ENCODE data around the gene AFTPH. TPM values are rescaled to one million over a fixed set of nuclear protein-coding genes. Genes with fewer than 3 reads are reported as not detected.
A peak's percentile ranks its signal among the peaks of the same experiment; 100 is the strongest.

AFTPH gene
- total RNA-seq, 2 experiments from 2014 or later = 39.2 to 40.2 TPM

- peaks cover 13% of the 10 kb centered on the region for H3K4me1 Mint-ChIP-seq
- H3K4me3 Mint-ChIP-seq = no peak overlapping the region
- peaks cover 9% of the 10 kb centered on the region for H3K9me3 Mint-ChIP-seq
- no peak for DNase-seq
- POLR2A ChIA-PET = interaction anchor here (0.5 to 1.1 kb wide), 2 partner anchors 8 to 166 kb away, joined by 3 read pairs; no protein-coding TSS in a partner anchor
- no peaks in the 10 kb centered on the region for H3K27me3 Mint-ChIP-seq
- H3K36me3 Mint-ChIP-seq (ENCODE audit: low read depth) = peaks cover 8% of the 10 kb centered on the region
- no peak overlapping the region for H3K27ac Mint-ChIP-seq
- CTCF ChIA-PET = interaction anchor here (0.7 to 1.1 kb wide), 2 partner anchors 14 to 317 kb away, joined by 3 to 4 read pairs; no protein-coding TSS in a partner anchor
Observed at GRCh38 chr2:64601034-64601754, 77.1 kb downstream of the AFTPH start.

GRCh38 chr2:64601785-64602391, 77.8 kb downstream of the AFTPH start:
- POLR2A ChIA-PET = interaction anchor here (1.1 kb wide), 1 partner anchor 7 kb away, joined by 3 read pairs; no protein-coding TSS in a partner anchor
- Mint-ChIP-seq H3K36me3 (ENCODE audit: low read depth) (peaks cover 8% of the 10 kb centered on the region), H3K4me3 (no peak overlapping the region), H3K4me1 (peaks cover 20% of the 10 kb centered on the region), H3K27me3 (no peaks in the 10 kb centered on the region), H3K9me3 (peaks cover 9% of the 10 kb centered on the region), H3K27ac (no peak overlapping the region)
- no peak for DNase-seq
- CTCF ChIA-PET = no interaction called here

- peaks cover 8% of the 10 kb centered on the region for H3K36me3 Mint-ChIP-seq (ENCODE audit: low read depth)
- no peak overlapping the region for H3K27ac Mint-ChIP-seq
- ChIA-PET POLR2A (no interaction called here), CTCF (no interaction called here)
- H3K4me3 Mint-ChIP-seq = no peak overlapping the region
- peaks cover 25% of the 10 kb centered on the region for H3K4me1 Mint-ChIP-seq
- DNase-seq = no peak
- H3K27me3 Mint-ChIP-seq = no peaks in the 10 kb centered on the region
- H3K9me3 Mint-ChIP-seq = peaks cover 9% of the 10 kb centered on the region
Observed at GRCh38 chr2:64602436-64602835, 78.3 kb downstream of the AFTPH start.

DNA sequence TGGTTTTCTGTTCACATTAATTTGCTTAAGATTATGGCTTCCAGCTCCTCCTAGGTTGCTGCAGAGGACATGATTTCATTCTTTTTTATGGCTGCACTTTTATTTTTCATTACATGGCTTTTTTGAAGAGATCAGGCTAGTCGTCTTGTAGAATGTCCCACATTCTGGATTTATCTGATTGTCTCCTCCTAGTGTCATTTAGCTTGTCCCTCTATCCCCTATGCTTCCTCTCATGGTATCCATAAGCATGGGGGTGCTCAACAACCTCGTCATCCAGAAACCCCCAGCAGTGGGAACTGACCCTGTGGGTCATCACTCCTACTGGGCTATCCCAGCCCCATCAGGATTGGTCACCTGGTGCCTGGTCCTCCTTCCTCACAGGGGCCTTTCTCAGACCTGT, 80.0 kb downstream of the AFTPH start:
- H3K4me3 Mint-ChIP-seq = no peak overlapping the region
- H3K36me3 Mint-ChIP-seq (ENCODE audit: low read depth) = peaks cover 8% of the 10 kb centered on the region
- DNase-seq = no peak
- H3K27me3 Mint-ChIP-seq = no peaks in the 10 kb centered on the region
- peaks cover 37% of the 10 kb centered on the region for H3K4me1 Mint-ChIP-seq
- ChIA-PET POLR2A (no interaction called here), CTCF (interaction anchor here (0.5 to 0.7 kb wide), 2 partner anchors 274 to 460 kb away, joined by 3 to 6 read pairs; no protein-coding TSS in a partner anchor)
- peaks cover 9% of the 10 kb centered on the region for H3K9me3 Mint-ChIP-seq
- no peak overlapping the region for H3K27ac Mint-ChIP-seq

DNA sequence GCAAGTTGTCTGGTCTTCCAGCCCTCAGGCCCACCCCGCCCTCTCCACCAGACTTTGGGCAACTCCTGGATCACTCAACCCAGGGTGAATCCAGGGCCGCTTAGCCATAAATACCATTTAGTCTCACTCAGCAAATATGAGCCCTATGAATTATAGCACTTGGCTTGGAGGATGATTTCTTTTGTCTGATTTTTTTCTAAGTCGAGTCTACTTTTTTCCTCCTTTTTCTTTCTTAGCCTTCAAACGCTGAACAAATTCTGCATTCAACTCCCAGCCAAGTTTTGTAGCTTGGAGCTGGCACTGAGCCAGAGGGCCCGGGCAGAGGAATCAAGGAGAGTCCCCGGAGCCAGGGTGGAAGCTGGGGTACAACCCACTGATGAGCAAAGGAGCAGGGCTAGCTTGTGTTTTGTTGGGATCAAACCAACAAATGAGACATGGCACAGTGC, 80.9 kb downstream of the AFTPH start:
- no peak for DNase-seq
- no peak overlapping the region for H3K4me3 Mint-ChIP-seq
- POLR2A ChIA-PET = interaction anchor here (1.6 to 5.1 kb wide), 3 partner anchors 18 to 80 kb away, joined by 3 to 54 read pairs (median 32); partner anchors contain the start of genes AFTPH and SERTAD2
- no peak overlapping the region for H3K27ac Mint-ChIP-seq
- no peaks in the 10 kb centered on the region for H3K27me3 Mint-ChIP-seq
- H3K4me1 Mint-ChIP-seq = peaks cover 29% of the 10 kb centered on the region
- CTCF ChIA-PET = interaction anchor here (1.0 to 4.1 kb wide), 3 partner anchors 82 to 274 kb away, joined by 5 to 33 read pairs (median 17); partner anchors contain the start of gene AFTPH
- H3K9me3 Mint-ChIP-seq = peaks cover 9% of the 10 kb centered on the region
- H3K36me3 Mint-ChIP-seq (ENCODE audit: low read depth) = peaks cover 8% of the 10 kb centered on the region

- peaks cover 29% of the 10 kb centered on the region for H3K4me1 Mint-ChIP-seq
- H3K4me3 Mint-ChIP-seq = peak overlapping the region; percentile 21
- H3K9me3 Mint-ChIP-seq = peaks cover 9% of the 10 kb centered on the region
- no peak for DNase-seq
- CTCF ChIA-PET = interaction anchor here (0.6 to 5.0 kb wide), 8 partner anchors 19 to 314 kb away, joined by 3 to 33 read pairs (median 16); partner anchors contain the start of genes AFTPH and SERTAD2
- peaks cover 6% of the 10 kb centered on the region for H3K27me3 Mint-ChIP-seq
- H3K27ac Mint-ChIP-seq = peak overlapping the region; percentile 64
- peaks cover 8% of the 10 kb centered on the region for H3K36me3 Mint-ChIP-seq (ENCODE audit: low read depth)
- POLR2A ChIA-PET = interaction anchor here (0.6 to 5.1 kb wide), 13 partner anchors 8 to 162 kb away, joined by 3 to 54 read pairs (median 4); partner anchors contain the start of genes AFTPH and SERTAD2
Observed at GRCh38 chr2:64605991-64606478, 81.9 kb downstream of the AFTPH start.

- Mint-ChIP-seq H3K4me1 (peaks cover 29% of the 10 kb centered on the region), H3K27me3 (peaks cover 8% of the 10 kb centered on the region), H3K27ac (peak overlapping the region; percentile 64), H3K9me3 (peaks cover 9% of the 10 kb centered on the region), H3K36me3 (ENCODE audit: low read depth) (peaks cover 8% of the 10 kb centered on the region), H3K4me3 (peak overlapping the region; percentile 56)
- CTCF ChIA-PET = interaction anchor here (0.7 to 5.0 kb wide), 19 partner anchors 9 to 384 kb away, joined by 3 to 33 read pairs (median 6); partner anchors contain the start of genes AFTPH and SERTAD2
- POLR2A ChIA-PET = interaction anchor here (0.6 to 5.1 kb wide), 31 partner anchors 8 to 621 kb away, joined by 3 to 54 read pairs (median 3); partner anchors contain the start of genes ACTR2, AFTPH, CEP68 and RAB1A
- peak; percentile 94 for DNase-seq
Observed at GRCh38 chr2:64606479-64607363, 82.6 kb downstream of the AFTPH start.

GRCh38 chr2:64607381-64608304, 83.5 kb downstream of the AFTPH start:
- Mint-ChIP-seq H3K36me3 (ENCODE audit: low read depth) (peaks cover 8% of the 10 kb centered on the region), H3K27ac (peak overlapping the region; percentile 64), H3K4me1 (peaks cover 29% of the 10 kb centered on the region), H3K9me3 (peaks cover 9% of the 10 kb centered on the region), H3K27me3 (peaks cover 8% of the 10 kb centered on the region), H3K4me3 (peak overlapping the region; percentile 56)
- DNase-seq = no peak
- ChIA-PET POLR2A (interaction anchor here (0.7 to 5.1 kb wide), 29 partner anchors 8 to 620 kb away, joined by 3 to 54 read pairs (median 3); partner anchors contain the start of genes ACTR2, AFTPH, CEP68 and RAB1A), CTCF (interaction anchor here (0.7 to 5.0 kb wide), 19 partner anchors 9 to 383 kb away, joined by 3 to 33 read pairs (median 6); partner anchors contain the start of genes AFTPH and SERTAD2)

DNA sequence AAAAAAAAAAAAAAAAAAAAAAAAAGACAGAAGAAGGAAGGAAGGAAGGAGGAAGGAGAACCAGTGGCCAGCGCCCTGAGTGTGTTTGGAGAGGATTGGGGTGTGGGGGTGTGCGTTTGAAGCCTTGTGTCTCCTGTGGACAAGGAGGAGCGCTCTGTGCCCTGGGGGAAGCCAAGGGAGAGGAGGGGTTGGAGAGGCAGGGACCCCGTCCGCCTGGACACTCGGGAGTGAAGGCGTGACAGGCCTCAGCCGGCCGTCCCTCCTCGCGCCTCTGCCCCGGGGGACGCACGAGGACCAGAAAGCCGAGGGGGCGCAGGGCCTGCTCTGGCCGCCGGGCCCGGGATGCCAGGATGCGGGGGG, 84.7 kb downstream of the AFTPH start:
- Mint-ChIP-seq H3K36me3 (ENCODE audit: low read depth) (peaks cover 8% of the 10 kb centered on the region), H3K9me3 (peaks cover 9% of the 10 kb centered on the region), H3K4me1 (peaks cover 29% of the 10 kb centered on the region), H3K27me3 (peaks cover 12% of the 10 kb centered on the region), H3K27ac (peak overlapping the region; percentile 26), H3K4me3 (peak overlapping the region; percentile 66)
- no peak for DNase-seq
- CTCF ChIA-PET = interaction anchor here (0.6 to 5.0 kb wide), 12 partner anchors 9 to 504 kb away, joined by 3 to 33 read pairs (median 4); partner anchors contain the start of genes AFTPH and SERTAD2
- POLR2A ChIA-PET = interaction anchor here (1.0 to 5.1 kb wide), 8 partner anchors 8 to 379 kb away, joined by 3 to 54 read pairs (median 5); partner anchors contain the start of genes AFTPH and SERTAD2

DNA sequence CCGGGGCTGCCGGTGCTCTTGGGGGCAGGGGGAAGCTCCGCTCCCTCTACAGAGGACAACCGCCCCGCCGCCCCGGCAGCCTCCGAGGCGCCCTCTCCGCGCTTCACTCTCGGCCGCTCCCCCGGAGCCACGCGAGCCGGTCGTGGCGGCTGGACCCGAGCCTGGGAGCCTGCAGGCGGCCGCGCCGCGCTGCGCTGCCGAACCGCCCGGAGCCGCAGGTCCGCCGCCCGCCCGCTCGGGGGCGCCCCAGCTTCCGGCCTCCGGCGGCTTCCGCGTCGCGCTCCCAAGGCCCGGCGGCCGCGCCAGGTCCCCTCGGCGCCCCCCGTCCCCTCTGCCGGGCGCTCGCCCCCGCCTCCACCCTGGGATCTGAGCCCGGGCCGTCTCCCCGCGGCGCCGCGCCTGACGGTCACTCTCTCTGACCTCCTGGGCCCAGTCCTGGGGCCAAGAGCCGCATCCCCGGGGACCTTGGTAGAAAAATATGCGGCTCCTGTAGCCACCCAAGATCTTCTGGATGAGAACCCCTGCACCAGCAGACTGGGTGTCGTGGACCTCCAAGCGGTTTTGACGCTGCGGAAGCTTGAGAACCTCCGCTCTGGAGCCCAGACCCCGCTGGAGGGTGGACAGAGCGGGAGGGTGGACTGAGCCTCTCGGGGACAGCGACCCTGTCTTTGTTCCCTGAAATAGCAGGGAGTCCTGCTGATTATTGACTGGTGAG, 85.3 kb downstream of the AFTPH start:
- H3K27ac Mint-ChIP-seq = no peak overlapping the region
- peak overlapping the region; percentile 66 for H3K4me3 Mint-ChIP-seq
- H3K9me3 Mint-ChIP-seq = peaks cover 4% of the 10 kb centered on the region
- ChIA-PET POLR2A (interaction anchor here (0.9 to 5.1 kb wide), 10 partner anchors 8 to 379 kb away, joined by 3 to 54 read pairs (median 4); partner anchors contain the start of genes AFTPH and SERTAD2), CTCF (interaction anchor here (0.6 to 5.0 kb wide), 10 partner anchors 10 to 281 kb away, joined by 3 to 31 read pairs (median 4); partner anchors contain the start of genes AFTPH and SERTAD2)
- peaks cover 12% of the 10 kb centered on the region for H3K27me3 Mint-ChIP-seq
- DNase-seq = peak; percentile 73
- peaks cover 3% of the 10 kb centered on the region for H3K36me3 Mint-ChIP-seq (ENCODE audit: low read depth)
- H3K4me1 Mint-ChIP-seq = peaks cover 29% of the 10 kb centered on the region

Data from activated CD4-positive, alpha-beta memory T cell treated with anti-CD3 and anti-CD28 coated beads, Interleukin-2, amount 10 ng/mL, durations not matched to agents 7 days and 5 days (primary cell).